GM15510 (cell line): ENCODE measurements around the gene SPRR3.

ENCODE experiments used
- POLR2A ChIP-seq: IDR thresholded peaks from 3 replicates; pipeline ENCODE4 v1.6.1; 2011; ENCODE audit warnings: borderline replicate concordance; ENCODE audit not compliant: insufficient read length; ENCODE audit errors: extremely low read depth

Gene SPRR3

GRCh38 chr1:152972196-152972886, 29.2 kb upstream of the SPRR3 start:
- TF ChIP-seq POLR2A: no peak

- no peak for TF ChIP-seq POLR2A
These were observed 24.9 kb upstream of the SPRR3 start for GRCh38 chr1:152976688-152977087.

- no peak for TF ChIP-seq POLR2A
These were observed 23.9 kb upstream of the SPRR3 start for GRCh38 chr1:152977614-152978013.

GRCh38 chr1:152980676-152981075, 20.9 kb upstream of the SPRR3 start:
- no peak for TF ChIP-seq POLR2A

GRCh38 chr1:152981146-152981871, 20.2 kb upstream of the SPRR3 start:
- TF ChIP-seq POLR2A: no peak

- no peak for TF ChIP-seq POLR2A
These were observed 19.5 kb upstream of the SPRR3 start for GRCh38 chr1:152982076-152982475.

- TF ChIP-seq POLR2A: no peak
These were observed 18.3 kb upstream of the SPRR3 start for GRCh38 chr1:152983234-152983633.

GRCh38 chr1:152983743-152984142, 17.8 kb upstream of the SPRR3 start, which contains the start of gene SPRR1A:
SPRR1A (plus strand) TSS chr1:152984081; CDS start chr1:152985231, 1,150 bp downstream.
- no peak for TF ChIP-seq POLR2A

- no peak for TF ChIP-seq POLR2A
These were observed 15.0 kb upstream of the SPRR3 start for GRCh38 chr1:152986578-152986977.

- TF ChIP-seq POLR2A: no peak
These were observed 8.4 kb upstream of the SPRR3 start for GRCh38 chr1:152993186-152993585.

GRCh38 chr1:152995842-152996241, 5.7 kb upstream of the SPRR3 start:
- TF ChIP-seq POLR2A: no peak

GRCh38 chr1:152996633-152997400, 4.7 kb upstream of the SPRR3 start:
- no peak for TF ChIP-seq POLR2A

GRCh38 chr1:152997901-152998300, 3.6 kb upstream of the SPRR3 start:
- no peak for TF ChIP-seq POLR2A

GRCh38 chr1:152998476-152998875, 3.1 kb upstream of the SPRR3 start:
- no peak for TF ChIP-seq POLR2A

- no peak for TF ChIP-seq POLR2A
These were observed 1.7 kb upstream of the SPRR3 start for GRCh38 chr1:152999818-153000217.
